NCI-H1694 treated with DMSO at 0.1 percent for 48 hours (cell line): ENCODE data around the gene EIF1B.
"Not testable (repeated sequence)": the region's sequence is repeated elsewhere in the genome, so short reads cannot be mapped to it uniquely, and the experiment has no call there.

Experiments
- DNase-seq: peaks from one replicate; lab custom pipeline; 2025; lab: John Stamatoyannopoulos, UW

Gene EIF1B

GRCh38 chr3:40309418-40309924 lies at the start of gene EIF1B:
Gene EIF1B (plus strand): TSS chr3:40309707. CDS start chr3:40309942, 235 bp downstream.
- DNase-seq: peak; percentile 65

DNA sequence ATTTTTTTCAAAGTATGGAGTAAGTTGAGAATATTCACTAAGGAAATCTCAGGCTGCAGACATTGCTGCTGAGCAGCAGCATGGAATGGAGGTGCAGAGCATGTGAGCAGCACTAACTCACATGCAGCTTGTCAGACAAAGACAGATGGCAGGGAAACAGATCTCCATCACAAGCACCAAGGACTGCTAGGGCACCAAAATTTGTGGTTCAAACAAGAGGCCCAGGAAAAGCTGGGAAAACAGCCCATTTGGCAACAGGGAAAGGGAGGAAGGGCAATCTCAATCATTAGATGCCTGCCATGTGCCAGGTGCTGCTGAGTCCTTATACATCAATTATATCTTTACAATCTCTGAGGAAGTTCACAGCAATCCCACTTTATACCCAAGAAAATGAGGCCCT lies 47.2 kb upstream of the EIF1B start:
- no peak for DNase-seq

DNA sequence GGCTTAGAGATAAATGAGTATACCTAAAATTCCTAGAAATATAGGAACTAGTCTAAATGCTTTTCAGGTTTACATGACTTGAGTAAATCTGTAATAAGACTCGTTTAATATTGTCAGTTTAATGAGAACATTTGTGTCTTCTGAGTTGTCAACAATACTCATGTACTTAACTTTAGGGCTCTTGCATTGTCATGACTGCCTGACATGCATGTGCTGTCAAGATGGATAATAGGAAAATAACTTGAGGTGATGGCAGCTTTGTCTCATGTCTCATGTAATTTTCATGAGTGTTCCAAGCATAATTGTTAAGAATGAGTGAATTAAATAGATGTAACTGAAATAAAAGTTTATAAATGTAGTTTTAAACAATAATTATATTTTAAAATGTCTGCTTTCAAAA lies 45.1 kb upstream of the EIF1B start:
- no peak for DNase-seq

DNA sequence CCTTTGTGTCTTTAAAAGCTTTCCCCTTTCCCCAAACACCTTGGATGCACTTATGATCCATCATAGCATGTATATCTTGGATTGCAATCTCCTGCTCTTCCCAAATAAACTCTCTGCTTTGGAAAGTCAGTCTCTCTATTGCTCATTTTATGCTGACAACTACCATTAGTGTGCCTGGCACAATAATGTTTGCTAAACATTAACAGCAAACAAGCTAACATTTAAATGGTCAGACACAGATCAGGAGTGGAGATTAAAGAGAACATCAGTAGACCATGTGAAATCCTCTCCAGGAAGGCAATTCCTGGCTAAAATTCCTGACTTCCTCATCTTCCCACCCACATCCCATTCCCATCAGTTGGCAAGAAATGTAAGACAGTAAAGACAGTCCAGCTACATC lies 44.3 kb upstream of the EIF1B start:
- no peak for DNase-seq

DNA sequence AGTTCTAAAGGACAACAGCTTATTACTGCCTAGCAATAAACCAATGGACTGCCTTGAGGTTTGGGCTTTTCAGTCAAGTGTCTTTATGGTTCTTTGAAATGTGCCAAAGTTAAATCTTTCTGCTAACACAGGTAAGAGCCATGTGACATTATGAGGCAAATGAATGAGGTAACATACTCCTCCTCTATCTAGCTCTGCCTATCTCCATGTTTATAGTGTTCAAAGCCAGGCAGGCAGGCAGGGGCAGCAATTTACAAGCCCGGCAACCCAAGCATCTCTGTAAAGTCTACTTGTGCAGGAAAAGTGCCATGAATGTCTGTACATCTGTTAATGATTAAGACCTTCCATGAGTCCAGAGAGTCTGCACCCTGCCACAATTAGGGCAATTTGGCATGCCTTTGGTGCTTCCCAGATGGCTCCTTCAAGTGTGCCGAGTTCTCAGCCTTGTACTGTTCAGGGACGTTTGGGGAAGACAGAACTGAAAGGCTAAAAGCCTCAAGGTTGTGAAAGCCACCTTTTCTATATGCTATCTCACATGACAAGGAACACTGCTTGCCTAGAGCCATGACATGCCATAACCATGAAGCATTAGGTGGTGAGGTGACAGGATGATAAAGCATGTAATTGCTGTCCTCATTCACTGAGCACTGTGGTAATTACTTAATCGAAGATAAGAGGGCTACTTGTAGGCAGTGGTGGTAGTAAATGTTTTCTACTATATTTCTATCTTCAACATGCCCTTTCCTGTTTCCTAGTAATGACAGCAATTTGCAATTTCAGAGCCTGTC lies 41.4 kb upstream of the EIF1B start:
- DNase-seq: no peak

GRCh38 chr3:40268802-40269524 lies 40.5 kb upstream of the EIF1B start:
- no peak for DNase-seq

- DNase-seq: no peak
Observed at GRCh38 chr3:40278791-40279190, 30.7 kb upstream of the EIF1B start.

- no peak for DNase-seq
Observed at GRCh38 chr3:40281995-40282394, 27.5 kb upstream of the EIF1B start.

GRCh38 chr3:40283057-40283456 lies 26.4 kb upstream of the EIF1B start:
- DNase-seq: not testable (repeated sequence)

DNA sequence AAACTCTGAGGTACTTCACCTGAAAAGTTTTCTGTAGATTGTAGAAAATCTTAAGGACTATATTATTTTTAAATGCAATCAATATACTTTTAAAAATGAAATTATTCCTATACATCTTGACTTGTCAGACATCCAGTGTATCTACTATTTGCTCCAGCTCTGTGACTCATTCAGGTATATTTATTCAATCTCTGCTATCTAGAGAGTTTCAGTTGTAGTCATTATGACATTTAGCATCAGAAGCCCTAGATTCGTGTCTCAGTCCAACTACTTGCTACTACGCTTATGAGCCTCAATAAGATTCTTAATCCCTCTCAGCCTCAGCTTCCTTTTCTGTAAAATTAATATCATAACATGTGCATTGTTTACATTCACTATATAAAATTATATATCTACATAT lies 22.3 kb upstream of the EIF1B start:
- DNase-seq: no peak

GRCh38 chr3:40290396-40290795 lies 19.1 kb upstream of the EIF1B start:
- no peak for DNase-seq

DNA sequence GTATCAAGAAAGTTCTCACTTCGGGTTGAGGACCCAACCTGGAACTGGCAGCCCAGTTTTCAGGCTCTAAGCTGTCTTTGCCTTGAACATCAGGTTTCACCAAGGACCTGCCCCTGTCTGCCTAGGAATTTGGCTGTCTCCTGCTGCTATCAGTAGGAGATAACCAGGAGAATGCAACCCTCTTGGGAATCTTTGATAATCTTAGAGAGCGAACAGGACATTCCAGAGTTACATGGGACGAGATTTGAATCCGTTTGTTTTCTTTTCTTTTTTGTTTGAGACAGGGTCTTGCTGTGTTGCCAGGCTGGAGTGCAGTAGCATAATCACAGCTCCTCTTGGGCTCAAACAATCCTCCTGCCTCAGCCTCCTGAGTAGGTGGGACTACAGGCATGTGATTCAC lies 18.0 kb upstream of the EIF1B start:
- DNase-seq: no peak

- no peak for DNase-seq
Observed at GRCh38 chr3:40292637-40293349, 16.7 kb upstream of the EIF1B start.

GRCh38 chr3:40294434-40294833 lies 15.1 kb upstream of the EIF1B start:
- no peak for DNase-seq

- no peak for DNase-seq
Observed at GRCh38 chr3:40298075-40298474, 11.4 kb upstream of the EIF1B start.

GRCh38 chr3:40299130-40299720 lies 10.3 kb upstream of the EIF1B start:
- DNase-seq: no peak

GRCh38 chr3:40299721-40300335 lies 9.7 kb upstream of the EIF1B start:
- DNase-seq: no peak

DNA sequence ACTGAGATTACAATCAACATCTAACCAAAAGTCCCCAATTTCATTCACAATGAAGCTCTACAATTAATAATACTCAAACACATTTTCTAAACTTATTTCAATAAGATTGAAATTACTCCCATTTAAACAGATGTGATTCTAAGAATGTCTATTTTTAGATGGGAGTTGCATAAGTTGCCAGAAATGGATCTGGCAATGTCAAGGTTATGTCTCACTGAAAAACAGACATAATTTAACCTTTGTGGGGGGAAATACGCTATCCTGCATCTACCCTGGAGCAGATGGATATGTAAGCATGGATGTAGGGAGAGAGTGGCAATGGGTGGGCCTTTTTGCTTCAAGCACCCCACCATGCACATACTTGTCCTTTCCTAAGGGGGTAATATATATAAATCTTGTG lies 6.7 kb upstream of the EIF1B start:
- DNase-seq: no peak

GRCh38 chr3:40304352-40304751 lies 5.2 kb upstream of the EIF1B start:
- DNase-seq: no peak

GRCh38 chr3:40306336-40306735 lies 3.2 kb upstream of the EIF1B start:
- DNase-seq: no peak

DNA sequence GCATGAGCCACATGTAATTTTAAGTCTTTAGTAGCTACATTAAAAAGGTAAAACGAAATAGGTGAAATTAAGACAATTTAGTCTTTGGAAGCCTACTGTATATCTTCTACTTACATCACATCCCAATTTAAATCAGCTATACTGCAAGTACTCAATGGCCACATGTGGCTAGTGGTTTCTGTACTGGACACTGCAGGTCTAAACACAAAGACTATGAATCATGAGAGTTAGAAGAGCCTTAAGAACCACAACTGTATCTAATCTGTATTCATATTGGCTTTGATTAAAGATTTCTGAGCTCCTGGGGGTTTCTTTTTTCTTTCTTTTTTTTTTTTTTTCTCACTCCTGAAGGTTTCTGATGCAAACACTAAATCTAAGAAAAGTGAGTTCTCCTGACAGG lies 2.3 kb upstream of the EIF1B start:
- DNase-seq: no peak
